GM12892 (cell line): Measurements from ENCODE around the gene NOD1.

Experiments
- POLR2A ChIP-seq: IDR thresholded peaks from 2 replicates; pipeline ENCODE4 v1.6.1; 2011; ENCODE audit warnings: low read depth, low read length, control low read depth
- POLR2AphosphoS5 ChIP-seq: IDR thresholded peaks from 2 replicates; pipeline ENCODE4 v1.6.1; 2011; ENCODE audit warnings: low read depth, low read length, control low read depth
- TAF1 ChIP-seq: IDR thresholded peaks from 2 replicates; pipeline ENCODE4 v1.6.1; 2011; ENCODE audit warnings: low read depth, mild to moderate bottlenecking, control low read depth, low read length, borderline replicate concordance

DNA sequence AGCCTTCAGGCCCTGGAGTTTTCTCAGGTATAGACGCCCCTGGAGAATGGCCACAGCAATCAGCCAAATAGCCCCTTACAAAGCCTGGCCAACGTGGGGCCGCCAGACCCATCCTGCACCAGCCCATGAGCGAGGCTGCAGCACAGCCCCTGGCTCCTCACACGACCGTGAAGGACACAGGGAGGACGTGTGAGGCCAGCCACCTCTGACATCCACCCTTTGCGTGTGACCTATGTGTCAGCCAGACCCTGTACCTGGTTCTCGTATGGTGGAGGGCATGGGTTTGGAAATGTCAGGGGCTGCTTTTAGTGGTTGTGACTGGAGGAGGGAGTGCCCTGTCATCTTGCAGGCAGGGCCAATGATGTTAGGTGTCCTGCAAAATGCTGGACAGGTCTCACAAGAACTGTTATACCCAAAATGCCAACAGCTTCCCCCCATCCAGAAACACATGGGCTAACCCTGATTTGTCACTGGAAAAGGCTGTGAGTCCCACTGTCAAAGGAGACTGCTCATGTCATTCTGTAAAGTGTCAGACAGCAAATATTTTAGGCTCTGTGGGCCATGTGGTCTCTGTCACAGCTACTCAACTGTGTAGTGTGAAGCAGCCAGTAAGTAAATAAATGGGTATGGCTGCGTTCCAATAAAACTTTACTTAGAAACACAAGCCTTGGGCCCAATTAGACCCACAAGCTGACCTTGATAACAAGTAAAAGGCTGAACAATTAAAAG, 30.0 kb downstream of the NOD1 start:
- TF ChIP-seq POLR2AphosphoS5 (no peak), TAF1 (no peak), POLR2A (no peak)
